H1 (cell line): ENCODE data around the gene CUBN. TPM values are rescaled to one million over a fixed set of nuclear protein-coding genes. Genes with fewer than 3 reads are reported as not detected.

Source experiments
- CTCF ChIA-PET: fragments of 300-600 bp; sonication (Branson Sonifier 250); formaldehyde crosslinking; loops from one replicate; lab custom pipeline; 2021; ENCODE audit not compliant: partially characterized antibody; lab: Charles Lee
- POLR2A ChIA-PET: fragments of 300-600 bp; sonication (Branson Sonifier 250); formaldehyde crosslinking; loops from one replicate; lab custom pipeline; 2021; ENCODE audit warnings: inconsistent platforms; ENCODE audit not compliant: partially characterized antibody; lab: Charles Lee
- DNase-seq, 2 experiments: peaks; one replicate each; pipeline versions ENCODE4 v3.0.0 to v3.0.0-alpha.2; 2010 to 2022; ENCODE audit warnings: low spot score in 2 of 2, low read depth in 1 of 2, mixed read lengths in 1 of 2
- FAIRE-seq: peaks from 2 replicates; lab custom pipeline; 2011; peaks lifted over from hg19 to GRCh38; lab: Jason Lieb, UNC
- H2AFZ ChIP-seq: 2 replicates; pipeline ENCODE4 v1.8.1; 2012; ENCODE audit warnings: low read length, inconsistent platforms
- H2AK5ac ChIP-seq: 2 replicates; pipeline ENCODE4 v1.6.1; 2013; ENCODE audit warnings: low read depth, low read length
- H2BK120ac ChIP-seq: replicated peaks from 2 replicates; pipeline ENCODE3; 2013; ENCODE audit warnings: low read depth, low read length, inconsistent platforms
- H2BK12ac ChIP-seq: 2 replicates; pipeline ENCODE4 v1.6.1; 2013; ENCODE audit warnings: low read depth, low read length
- H2BK15ac ChIP-seq: 2 replicates; pipeline ENCODE4 v1.6.1; 2013; ENCODE audit warnings: low read length
- H2BK20ac ChIP-seq: 2 replicates; pipeline ENCODE4 v1.6.1; 2013; ENCODE audit warnings: low read length
- H2BK5ac ChIP-seq: 2 replicates; pipeline ENCODE4 v1.6.1; 2013; ENCODE audit warnings: low read depth, low read length
- H3K14ac ChIP-seq: 2 replicates; pipeline ENCODE4 v1.6.1; 2013; ENCODE audit warnings: inconsistent platforms; ENCODE audit not compliant: insufficient read length
- H3K18ac ChIP-seq: 2 replicates; pipeline ENCODE4 v1.6.1; 2013; ENCODE audit warnings: low read length; ENCODE audit errors: extremely low read depth
- H3K23ac ChIP-seq: 2 replicates; pipeline ENCODE4 v1.6.1; 2013; ENCODE audit warnings: inconsistent platforms; ENCODE audit not compliant: insufficient read length
- H3K23me2 ChIP-seq: 2 replicates; pipeline ENCODE4 v1.6.1; 2013; ENCODE audit warnings: low read depth, low read length
- H3K27ac ChIP-seq: 2 replicates; pipeline ENCODE4 v1.6.1; 2011; ENCODE audit warnings: low read depth, low read length, inconsistent platforms
- H3K27me3 ChIP-seq, 4 experiments: replicated peaks in 1 of 4; 1 replicate in 1 of 4; 2 replicates in 3 of 4; pipeline versions ENCODE4 v1.6.1 to v1.8.1; 2011 to 2013; ENCODE audit warnings: low read length in 3 of 4, mild to moderate bottlenecking in 3 of 4, inconsistent platforms in 2 of 4, mixed read lengths in 2 of 4, moderate library complexity in 1 of 4; ENCODE audit not compliant: control insufficient read depth in 3 of 4, insufficient read depth in 3 of 4; ENCODE audit errors: extremely low read depth in 1 of 4
- H3K36me3 ChIP-seq, 4 experiments: 2 replicates each; pipeline versions ENCODE4 v1.6.1 to v1.8.1; 2011 to 2013; ENCODE audit warnings: mild to moderate bottlenecking in 4 of 4, low read length in 3 of 4, moderate library complexity in 2 of 4, control low read depth in 1 of 4, inconsistent platforms in 1 of 4; ENCODE audit not compliant: insufficient read depth in 4 of 4, control insufficient read depth in 2 of 4
- H3K4ac ChIP-seq: replicated peaks from 2 replicates; pipeline ENCODE3; 2013; ENCODE audit warnings: low read length, low read depth, mixed read lengths, inconsistent platforms; ENCODE audit not compliant: insufficient read length
- H3K4me1 ChIP-seq, 4 experiments: replicated peaks in 1 of 4; 1 replicate in 1 of 4; 2 replicates in 3 of 4; pipeline versions ENCODE4 v1.6.1 to v1.8.1; 2011 to 2013; ENCODE audit warnings: low read length in 3 of 4, inconsistent platforms in 2 of 4, mixed read lengths in 1 of 4; ENCODE audit not compliant: insufficient read depth in 4 of 4, control insufficient read depth in 3 of 4
- H3K4me2 ChIP-seq, 2 experiments: 2 replicates each; pipeline versions ENCODE4 v1.6.1 to v1.8.1; 2011 to 2013; ENCODE audit warnings: low read depth in 2 of 2, low read length in 2 of 2, control low read depth in 1 of 2, inconsistent platforms in 1 of 2, mild to moderate bottlenecking in 1 of 2; ENCODE audit not compliant: insufficient read depth in 1 of 2
- H3K4me3 ChIP-seq, 4 experiments: fragments of 200-600, 300-600 bp in 1 of 4; sonication (generic), shearing (Covaris generic), sonication (Bioruptor Twin) in 1 of 4; 2 replicates each; pipeline versions ENCODE4 v1.5.1 to v1.8.1; 2011 to 2016; ENCODE audit warnings: low read length in 4 of 4, low read depth in 3 of 4, control low read depth in 2 of 4, inconsistent platforms in 2 of 4, mild to moderate bottlenecking in 2 of 4, mixed read lengths in 1 of 4, moderate library complexity in 1 of 4; ENCODE audit not compliant: insufficient read depth in 2 of 4; ENCODE audit errors: extremely low read depth in 1 of 4
- H3K56ac ChIP-seq: replicated peaks from 2 replicates; pipeline ENCODE3; 2013; ENCODE audit warnings: low read depth, mild to moderate bottlenecking, mixed read lengths, low read length, inconsistent platforms; ENCODE audit not compliant: insufficient read length
- H3K79me1 ChIP-seq: 2 replicates; pipeline ENCODE4 v1.6.1; 2013; ENCODE audit warnings: low read depth, low read length, control low read depth
- H3K79me2 ChIP-seq, 2 experiments: 2 replicates each; pipeline versions ENCODE4 v1.6.1 to v1.8.1; 2012 to 2013; ENCODE audit warnings: low read length in 2 of 2, mild to moderate bottlenecking in 2 of 2, inconsistent platforms in 1 of 2; ENCODE audit not compliant: insufficient read depth in 2 of 2, control insufficient read depth in 1 of 2
- H3K9ac ChIP-seq, 4 experiments: replicated peaks in 1 of 4; 1 replicate in 1 of 4; 2 replicates in 3 of 4; pipeline versions ENCODE4 v1.6.1 to v1.8.1; 2011 to 2013; ENCODE audit warnings: low read depth in 3 of 4, low read length in 3 of 4, control low read depth in 2 of 4, mild to moderate bottlenecking in 2 of 4, moderate library complexity in 2 of 4, inconsistent platforms in 1 of 4; ENCODE audit errors: extremely low read depth in 1 of 4
- H3K9me3 ChIP-seq, 2 experiments: 2 replicates each; pipeline versions ENCODE4 v1.6.1 to v1.8.1; 2012 to 2013; ENCODE audit warnings: mild to moderate bottlenecking in 2 of 2, moderate library complexity in 2 of 2, control low read depth in 1 of 2, inconsistent platforms in 1 of 2, low read depth in 1 of 2, low read length in 1 of 2, mixed read lengths in 1 of 2; ENCODE audit not compliant: insufficient read depth in 2 of 2
- H4K20me1 ChIP-seq, 2 experiments: replicated peaks in 1 of 2; 2 replicates each; pipeline versions ENCODE3 to v1.8.1; 2011 to 2013; ENCODE audit warnings: inconsistent platforms in 2 of 2, low read length in 2 of 2, mild to moderate bottlenecking in 1 of 2; ENCODE audit not compliant: insufficient read depth in 2 of 2, control insufficient read depth in 1 of 2
- H4K5ac ChIP-seq: 2 replicates; pipeline ENCODE4 v1.6.1; 2013; ENCODE audit warnings: low read length, low read depth, mixed read lengths, inconsistent platforms; ENCODE audit not compliant: insufficient read length
- H4K8ac ChIP-seq: 2 replicates; pipeline ENCODE4 v1.8.0; 2013; ENCODE audit warnings: mild to moderate bottlenecking, moderate library complexity, low read length, inconsistent platforms; ENCODE audit not compliant: insufficient read depth; ENCODE audit errors: extremely low read depth
- H4K91ac ChIP-seq: replicated peaks from 2 replicates; pipeline ENCODE3; 2013; ENCODE audit warnings: low read length, mixed read lengths, inconsistent platforms; ENCODE audit not compliant: insufficient read length
- BCL11A ChIP-seq, 2 experiments: IDR thresholded peaks; one replicate each; pipeline ENCODE4 v1.6.1; 2011; ENCODE audit warnings: low read depth in 2 of 2, low read length in 2 of 2, mild to moderate bottlenecking in 2 of 2
- CBX8 ChIP-seq: fragments of 300-800, 300-1000 bp; sonication (generic); IDR thresholded peaks from 2 replicates; pipeline ENCODE4 v1.7.1; 2016; ENCODE audit warnings: low read depth, low read length, borderline replicate concordance
- GTF2F1 ChIP-seq: IDR thresholded peaks from 2 replicates; pipeline ENCODE4 v1.6.1; 2012; ENCODE audit warnings: low read depth, low read length, improper control_type of control experiment, borderline replicate concordance
- NANOG ChIP-seq: IDR thresholded peaks from 2 replicates; pipeline ENCODE4 v1.6.1; 2011; ENCODE audit warnings: low read length, low read depth, mild to moderate bottlenecking, inconsistent platforms; ENCODE audit not compliant: insufficient read depth, poor library complexity, severe bottlenecking
- NRF1 ChIP-seq: IDR thresholded peaks from 2 replicates; pipeline ENCODE4 v1.6.1; 2011; ENCODE audit warnings: mild to moderate bottlenecking, low read depth, low read length, improper control_type of control experiment
- RAD21 ChIP-seq, 2 experiments: IDR thresholded peaks in 1 of 2; conservative IDR thresholded peaks in 1 of 2; 2 replicates each; pipeline ENCODE4 v1.6.1; 2011; ENCODE audit warnings: low read depth in 2 of 2, low read length in 2 of 2, improper control_type of control experiment in 1 of 2, inconsistent platforms in 1 of 2, mild to moderate bottlenecking in 1 of 2, moderate library complexity in 1 of 2
- RBBP5 ChIP-seq: IDR thresholded peaks from 2 replicates; pipeline ENCODE4 v1.7.1; 2012; ENCODE audit warnings: low read depth, mild to moderate bottlenecking, inconsistent platforms, low read length, moderate library complexity, borderline replicate concordance
- SIRT6 ChIP-seq: IDR thresholded peaks from one replicate; pipeline ENCODE4 v1.7.1; 2012; ENCODE audit warnings: low read length, inconsistent platforms
- SP1 ChIP-seq: IDR thresholded peaks from 2 replicates; pipeline ENCODE4 v1.6.1; 2011; ENCODE audit warnings: low read depth, low read length
- SP2 ChIP-seq: IDR thresholded peaks from 2 replicates; pipeline ENCODE4 v1.6.1; 2012; ENCODE audit warnings: mild to moderate bottlenecking, low read length, inconsistent platforms
- USF2 ChIP-seq: IDR thresholded peaks from 2 replicates; pipeline ENCODE4 v1.6.1; 2011; ENCODE audit warnings: low read length, improper control_type of control experiment
- ZNF274 ChIP-seq: IDR thresholded peaks from 2 replicates; pipeline ENCODE4 v1.7.0; 2012; ENCODE audit warnings: low read length, borderline replicate concordance; ENCODE audit errors: extremely low read depth
- WGBS, 2 experiments: shearing (Covaris generic) in 1 of 2; methylation state at CpG; one replicate each; pipeline versions ENCODE4 v1.1.6 to v1.1.7; 2013 to 2015; ENCODE audit warnings: low lambda C conversion rate in 2 of 2, mixed read lengths in 2 of 2, inconsistent platforms in 1 of 2, low coverage in 1 of 2, missing lambda C conversion rate in 1 of 2; ENCODE audit not compliant: insufficient replicate concordance in 2 of 2, insufficient coverage in 1 of 2, insufficient read length in 1 of 2; ENCODE audit errors: extremely low coverage in 1 of 2, missing lambda C conversion rate in 1 of 2; 5-methylcytosine and 5-hydroxymethylcytosine counted together
- polyA plus RNA-seq, 7 experiments: library from polyadenylated mRNA; depleted of rRNA in 3 of 7; stranded (reverse) in 5 of 7; unstranded in 2 of 7; fragments of >200 nt in 5 of 7; fragments of 200-250 nt in 2 of 7; gene quantifications; 1 replicate in 5 of 7; 2 replicates in 1 of 7; 4 replicates in 1 of 7; pipeline versions ENCODE4 v1.2.1 to v1.2.3, GENCODE V29; 2011 to 2013; ENCODE audit warnings: missing spikeins in 2 of 7, mixed read lengths in 2 of 7
- total RNA-seq: library from RNA; stranded (reverse); fragmentation: NEBNext Ultra II Directional; extraction: Animal tissue kit (Norgen Biotek cat#: 25700); gene quantifications from 2 replicates; pipeline ENCODE4 v1.2.1, GENCODE V29; 2021

The CUBN gene
- total and polyA plus RNA-seq, 2 of the 8 experiments (the other 6 are each of a cell fraction or from before 2014, with no cell fraction given): 0.04 to 0.08 TPM

DNA sequence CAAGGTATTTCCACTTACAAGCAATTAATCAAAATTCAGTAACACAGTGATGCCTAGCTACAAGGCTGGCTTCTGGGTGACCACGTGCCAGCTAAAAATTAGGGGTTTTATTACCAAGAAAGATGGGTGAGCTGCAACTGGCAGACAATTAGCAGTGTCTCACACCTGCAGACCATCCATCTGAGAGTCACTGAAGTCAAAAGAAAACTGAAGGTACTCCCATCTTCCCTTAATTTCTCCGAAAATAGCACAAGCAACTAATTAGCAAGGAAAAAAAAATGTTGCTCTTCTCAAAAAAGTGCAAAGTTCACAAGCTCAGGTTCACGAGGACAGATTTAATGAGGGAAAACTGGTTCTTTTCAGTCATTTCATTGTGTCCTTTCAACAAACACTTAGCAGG lies 340.8 kb downstream of the CUBN start:
- DNase-seq: no peak
- TF ChIP-seq RBBP5 (no peak), SP2 (no peak), CBX8 (no peak), ZNF274 (no peak), SIRT6 (no peak), RAD21 (IDR thresholded peaks at IDR 0.05 in 1 of 2, conservative IDR thresholded peaks at IDR 0.05 in 1 of 2; ENCODE audit: low read depth in 2 of 2, low read length in 2 of 2) (no peak), USF2 (no peak), NRF1 (no peak), BCL11A (IDR thresholded peaks at IDR 0.05; ENCODE audit: low read depth in 2 of 2, low read length in 2 of 2) (no peak), SP1 (no peak), GTF2F1 (no peak), NANOG (no peak)

More for the DNA sequence above, 340.8 kb downstream of the CUBN start:
- H3K9ac ChIP-seq: no peak overlapping the region
- H3K79me2 ChIP-seq: peaks cover 0 to 2% of the 10 kb centered on the region in 2 experiments; a peak in 1 of 4 replicates
- no peak overlapping the region for H3K4me2 ChIP-seq
- peaks cover 0 to 3% of the 10 kb centered on the region in 2 experiments; a peak in 3 of 4 replicates for H3K9me3 ChIP-seq
- no peak overlapping the region for H2BK20ac ChIP-seq
- H3K4me3 ChIP-seq: no peak overlapping the region
- H2AFZ ChIP-seq: no peak overlapping the region
- H4K8ac ChIP-seq: no peak overlapping the region
- ChIA-PET POLR2A (no interaction called here), CTCF (interaction anchor here (1.0 to 1.2 kb wide), 3 partner anchors 15 to 242 kb away, joined by 3 to 4 read pairs (median 3); no protein-coding TSS in a partner anchor)
- H3K56ac ChIP-seq: no peak overlapping the region
- H2BK5ac ChIP-seq: no peak overlapping the region
- no peak overlapping the region for H3K14ac ChIP-seq
- no peaks in the 10 kb centered on the region for H4K20me1 ChIP-seq
- H3K79me1 ChIP-seq: no peaks in the 10 kb centered on the region; the same call in 1 of the 2 replicates
- H2BK12ac ChIP-seq: no peak overlapping the region
- no peak overlapping the region for H2AK5ac ChIP-seq
- H3K23me2 ChIP-seq: no peaks in the 10 kb centered on the region
- no peaks in the 10 kb centered on the region for H3K27me3 ChIP-seq
- no peak overlapping the region for H3K23ac ChIP-seq
- H2BK120ac ChIP-seq: no peak overlapping the region
- H4K5ac ChIP-seq: no peak overlapping the region
- no peak overlapping the region for H3K27ac ChIP-seq
- no peak overlapping the region for H3K4ac ChIP-seq
- no peak overlapping the region for H2BK15ac ChIP-seq
- no peak for FAIRE-seq
- no peak overlapping the region for H4K91ac ChIP-seq
- H3K4me1 ChIP-seq: no peaks in the 10 kb centered on the region; a peak in 1 of 7 replicates
- H3K36me3 ChIP-seq: peaks cover 0 to 1% (median under 1%) of the 10 kb centered on the region in 4 experiments; a peak in 2 of 8 replicates
- 88% methylated on average over 3 of the region's 3 CpGs; no CpG with 5 or more reads in 1 of the 2 experiments for WGBS, 2 experiments
- no peak overlapping the region for H3K18ac ChIP-seq
